Measurements from ENCODE around the gene ID3. TPM values are rescaled to one million over a fixed set of nuclear protein-coding genes. Genes with fewer than 3 reads are reported as not detected.

The ID3 gene
- polyA plus RNA-seq, 1 experiment: 15.3 TPM

DNA sequence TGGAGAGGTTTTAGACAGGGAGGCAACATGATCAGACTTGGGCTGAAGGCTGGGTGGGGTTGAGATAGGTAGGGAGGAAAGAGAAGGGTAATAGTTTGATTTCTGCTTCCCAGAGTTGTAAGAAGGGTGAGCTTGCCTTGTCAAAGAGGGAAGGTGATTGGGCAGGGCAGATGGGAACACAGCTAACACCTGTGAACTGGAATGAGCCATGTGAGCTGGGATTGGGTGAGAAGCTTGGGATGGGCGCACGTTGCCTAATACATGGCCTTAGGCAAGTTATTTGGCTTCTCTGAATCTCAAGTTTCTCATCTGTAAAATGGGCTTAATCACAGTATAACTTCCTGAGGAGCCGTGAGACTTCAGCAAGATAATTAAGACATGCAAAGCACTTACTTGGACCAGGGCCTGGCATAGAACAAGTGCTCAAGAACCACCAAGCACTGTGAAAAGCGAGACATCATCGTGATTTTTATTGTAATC, 33.8 kb upstream of the ID3 start:
- ChIA-PET POLR2A (interaction anchor here (1.1 kb wide), 1 partner anchor 33 kb away, joined by 4 read pairs; the partner anchor contains the start of gene ID3), CTCF (interaction anchor here (1.9 kb wide), 1 partner anchor 42 kb away, joined by 8 read pairs; no protein-coding TSS in a partner anchor)
- H3K9me3 ChIP-seq (ENCODE audit: control insufficient read depth, insufficient read depth, low read length): no peaks in the 10 kb centered on the region; the same call in 1 of the 2 replicates
- TF ChIP-seq, protein P1, sequence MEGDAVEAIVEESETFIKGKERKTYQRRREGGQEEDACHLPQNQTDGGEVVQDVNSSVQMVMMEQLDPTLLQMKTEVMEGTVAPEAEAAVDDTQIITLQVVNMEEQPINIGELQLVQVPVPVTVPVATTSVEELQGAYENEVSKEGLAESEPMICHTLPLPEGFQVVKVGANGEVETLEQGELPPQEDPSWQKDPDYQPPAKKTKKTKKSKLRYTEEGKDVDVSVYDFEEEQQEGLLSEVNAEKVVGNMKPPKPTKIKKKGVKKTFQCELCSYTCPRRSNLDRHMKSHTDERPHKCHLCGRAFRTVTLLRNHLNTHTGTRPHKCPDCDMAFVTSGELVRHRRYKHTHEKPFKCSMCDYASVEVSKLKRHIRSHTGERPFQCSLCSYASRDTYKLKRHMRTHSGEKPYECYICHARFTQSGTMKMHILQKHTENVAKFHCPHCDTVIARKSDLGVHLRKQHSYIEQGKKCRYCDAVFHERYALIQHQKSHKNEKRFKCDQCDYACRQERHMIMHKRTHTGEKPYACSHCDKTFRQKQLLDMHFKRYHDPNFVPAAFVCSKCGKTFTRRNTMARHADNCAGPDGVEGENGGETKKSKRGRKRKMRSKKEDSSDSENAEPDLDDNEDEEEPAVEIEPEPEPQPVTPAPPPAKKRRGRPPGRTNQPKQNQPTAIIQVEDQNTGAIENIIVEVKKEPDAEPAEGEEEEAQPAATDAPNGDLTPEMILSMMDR (IDR thresholded peaks at IDR 0.05; ENCODE audit: low read depth, low read length): no peak
- no peaks in the 10 kb centered on the region for H3K27me3 ChIP-seq (ENCODE audit: control insufficient read depth, insufficient read depth, low read length)
- no peak for DNase-seq (ENCODE audit: low read depth, low spot score)
- H3K27ac ChIP-seq (ENCODE audit: low read depth, low read length): no peak overlapping the region
- no peak overlapping the region for H3K4me3 ChIP-seq (ENCODE audit: low read depth, low read length)

DNA sequence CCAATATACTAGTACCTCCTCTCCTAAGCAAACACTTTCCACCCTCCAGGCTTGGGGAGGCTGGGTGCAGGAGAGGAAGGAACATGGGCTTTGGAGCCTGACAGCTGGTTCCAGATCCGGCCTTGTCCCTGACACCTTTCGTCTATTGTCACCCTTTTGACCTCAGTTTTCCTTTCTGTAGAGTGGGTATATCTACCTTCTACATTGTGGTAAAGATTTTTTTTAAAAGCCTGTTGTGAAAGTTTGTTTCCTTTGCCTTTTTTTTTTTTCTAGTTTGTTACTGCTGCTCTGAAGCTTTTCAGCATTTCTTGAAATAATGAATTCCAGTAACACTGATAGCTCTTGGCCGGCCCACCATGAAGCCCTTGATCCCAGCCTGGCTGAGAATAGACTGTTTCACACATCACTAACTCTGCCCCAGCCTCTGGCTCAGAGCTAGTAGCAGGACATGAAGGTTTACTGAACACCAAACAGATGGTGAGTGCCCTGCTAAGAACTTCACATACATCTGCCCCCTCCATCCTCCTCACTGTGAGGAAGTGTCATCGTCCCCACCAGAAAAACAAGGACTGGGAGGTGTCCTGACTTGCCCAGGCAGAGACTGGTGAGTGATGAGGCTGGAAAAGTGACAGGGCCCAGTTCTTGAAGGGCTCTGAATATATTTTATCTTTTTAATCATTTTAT, 33.0 kb upstream of the ID3 start:
- POLR2A ChIA-PET: interaction anchor here (1.0 to 1.1 kb wide), 2 partner anchors 15 to 33 kb away, joined by 4 to 6 read pairs; partner anchors contain the start of gene ID3
- DNase-seq (ENCODE audit: low read depth, low spot score): no peak
- H3K27ac ChIP-seq (ENCODE audit: low read depth, low read length): no peak overlapping the region
- H3K4me3 ChIP-seq (ENCODE audit: low read depth, low read length): no peak overlapping the region
- H3K9me3 ChIP-seq (ENCODE audit: control insufficient read depth, insufficient read depth, low read length): no peaks in the 10 kb centered on the region; the same call in 1 of the 2 replicates
- TF ChIP-seq, protein P1 (IDR thresholded peaks at IDR 0.05; ENCODE audit: low read depth, low read length): no peak
- no peaks in the 10 kb centered on the region for H3K27me3 ChIP-seq (ENCODE audit: control insufficient read depth, insufficient read depth, low read length)
- CTCF ChIA-PET: no interaction called here

DNA sequence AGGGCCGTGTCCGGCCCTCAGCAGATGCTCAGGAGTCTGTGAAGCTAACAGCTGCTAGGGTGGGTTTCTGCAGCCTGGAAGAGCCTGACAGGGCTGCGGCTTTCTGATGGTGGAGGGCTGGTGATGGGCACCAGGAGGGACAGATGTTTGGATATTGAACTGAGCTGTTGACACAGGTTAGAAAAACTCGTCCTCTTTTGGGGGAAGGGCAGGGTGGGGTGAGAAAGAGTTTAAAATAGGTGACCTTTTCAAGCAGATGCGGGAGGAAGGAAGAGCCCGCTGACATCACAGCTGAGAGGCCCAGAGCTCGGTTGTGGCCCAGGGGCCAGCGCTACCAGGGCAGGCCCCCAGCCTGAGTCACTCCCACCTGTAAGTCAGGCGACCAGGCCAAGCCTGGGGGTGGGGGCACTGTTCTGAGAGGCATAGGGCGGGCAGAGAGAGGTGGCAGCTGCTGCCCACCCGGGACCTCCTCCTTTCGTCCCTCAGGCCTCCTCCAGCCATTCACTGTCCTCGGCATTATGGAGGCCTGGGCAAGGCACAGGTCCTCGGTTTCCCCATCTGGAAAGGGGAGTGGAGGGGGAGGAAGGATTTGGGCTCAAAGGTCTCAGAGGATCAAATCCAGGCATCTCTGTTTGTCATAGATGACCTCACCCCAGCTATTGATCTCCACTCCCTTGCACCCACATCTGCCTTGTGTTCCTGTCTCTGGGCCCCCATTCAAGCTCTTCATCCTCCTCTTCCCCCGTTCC, 32.3 kb upstream of the ID3 start:
- TF ChIP-seq, protein P1 (IDR thresholded peaks at IDR 0.05; ENCODE audit: low read depth, low read length): no peak
- Histone ChIP-seq H3K27me3 (ENCODE audit: control insufficient read depth, insufficient read depth, low read length) (no peaks in the 10 kb centered on the region), H3K4me3 (ENCODE audit: low read depth, low read length) (no peak overlapping the region), H3K27ac (ENCODE audit: low read depth, low read length) (no peak overlapping the region), H3K9me3 (ENCODE audit: control insufficient read depth, insufficient read depth, low read length) (no peaks in the 10 kb centered on the region; the same call in 1 of the 2 replicates)
- POLR2A ChIA-PET: interaction anchor here (1.0 kb wide), 1 partner anchor 15 kb away, joined by 6 read pairs; no protein-coding TSS in a partner anchor
- DNase-seq (ENCODE audit: low read depth, low spot score): no peak
- CTCF ChIA-PET: interaction anchor here (1.2 kb wide), 1 partner anchor 46 kb away, joined by 5 read pairs; no protein-coding TSS in a partner anchor

DNA sequence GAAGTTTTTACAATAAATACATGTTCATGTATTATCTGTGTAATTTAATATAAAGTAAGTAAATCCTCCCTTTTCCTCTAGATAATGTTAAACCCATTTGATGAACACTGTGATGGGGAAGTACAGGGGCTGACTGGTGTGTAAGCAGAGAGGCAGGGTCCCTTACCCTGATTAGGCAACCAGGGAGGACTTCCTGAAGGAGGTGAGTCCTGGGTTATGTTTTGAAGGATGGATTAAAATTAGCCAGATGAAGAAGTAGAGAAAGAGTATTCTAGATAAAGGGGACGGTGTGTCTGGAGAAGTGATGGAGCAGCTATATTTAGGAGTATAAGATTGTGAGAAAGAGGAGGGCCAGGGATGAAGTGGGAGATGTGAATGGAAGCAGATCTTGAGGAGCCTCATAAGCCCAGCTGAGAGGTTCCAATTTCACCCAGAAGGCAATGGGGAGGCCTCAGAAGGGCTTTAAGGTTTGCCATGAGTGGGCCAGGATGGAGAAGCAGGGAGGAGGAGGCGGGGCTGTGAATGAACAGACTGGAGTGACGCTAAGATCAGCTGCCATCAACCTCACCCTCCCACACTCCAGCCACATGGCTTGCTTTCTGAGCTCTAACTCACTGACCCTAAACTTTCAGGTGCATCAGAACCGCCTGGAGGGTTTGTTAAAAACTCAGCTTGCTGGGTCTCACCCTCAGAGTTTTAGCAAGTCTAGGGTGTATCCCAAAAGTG, 30.9 kb upstream of the ID3 start:
- POLR2A ChIA-PET: interaction anchor here (0.9 kb wide), 1 partner anchor 31 kb away, joined by 4 read pairs; the partner anchor contains the start of gene ID3
- H3K27ac ChIP-seq (ENCODE audit: low read depth, low read length): no peak overlapping the region
- no peak overlapping the region for H3K4me3 ChIP-seq (ENCODE audit: low read depth, low read length)
- CTCF ChIA-PET: interaction anchor here (1.2 kb wide), 1 partner anchor 47 kb away, joined by 5 read pairs; no protein-coding TSS in a partner anchor
- no peaks in the 10 kb centered on the region for H3K27me3 ChIP-seq (ENCODE audit: control insufficient read depth, insufficient read depth, low read length)
- TF ChIP-seq, protein P1 (IDR thresholded peaks at IDR 0.05; ENCODE audit: low read depth, low read length): no peak
- no peaks in the 10 kb centered on the region; the same call in 1 of the 2 replicates for H3K9me3 ChIP-seq (ENCODE audit: control insufficient read depth, insufficient read depth, low read length)
- no peak for DNase-seq (ENCODE audit: low read depth, low spot score)

Measured in AG04450 (cell line).